Vagina (tissue), 2 donors: ENCODE measurements around the gene NUDT12. TPM values are rescaled to one million over a fixed set of nuclear protein-coding genes. Genes with fewer than 3 reads are reported as not detected.

ENCODE experiments used
- DNase-seq, 2 donors: peaks; one replicate each; pipeline ENCODE4 v3.0.0-alpha.2; 2017; ENCODE audit errors: extremely low spot score in 2 of 2
- H3K27ac ChIP-seq: fragments of 200-600 bp; sonication (generic); one replicate; pipeline ENCODE4 v1.5.1; 2019
- H3K27me3 ChIP-seq: fragments of 200-600 bp; sonication (generic); one replicate; pipeline ENCODE4 v1.5.1; 2019
- H3K36me3 ChIP-seq, 2 donors: fragments of 200-600 bp; sonication (generic); one replicate each; pipeline ENCODE4 v1.5.1; 2017 to 2019
- H3K4me1 ChIP-seq: fragments of 200-600 bp; sonication (generic); one replicate; pipeline ENCODE4 v1.5.1; 2019
- H3K4me3 ChIP-seq, 2 donors: fragments of 200-600 bp; sonication (generic); 1 replicate in 1 of 2; 2 replicates in 1 of 2; pipeline ENCODE4 v1.5.1; 2016 to 2019
- H3K9me3 ChIP-seq: fragments of 200-600 bp; sonication (generic); one replicate; pipeline ENCODE4 v1.5.1; 2019
- CTCF ChIP-seq, 3 experiments: fragments of 450-650 bp in 2 of 3; fragments of 200-600 bp in 1 of 3; sonication (generic) in 1 of 3; IDR thresholded peaks; one replicate each; pipeline ENCODE4 v1.5.1; 2017 to 2019; ENCODE audit warnings: antibody characterized with exemption in 3 of 3, mild to moderate bottlenecking in 2 of 3, moderate library complexity in 2 of 3
- POLR2A ChIP-seq, 2 donors: fragments of 450-650 bp; IDR thresholded peaks; one replicate each; pipeline ENCODE4 v1.6.1; 2017; ENCODE audit warnings: antibody characterized with exemption in 2 of 2, mild to moderate bottlenecking in 2 of 2, moderate library complexity in 2 of 2
- POLR2AphosphoS5 ChIP-seq, 2 donors: sonication (generic); formaldehyde crosslinking; IDR thresholded peaks; one replicate each; pipeline ENCODE4 v1.9.0; 2017; ENCODE audit warnings: antibody characterized with exemption in 2 of 2, mild to moderate bottlenecking in 2 of 2, low read depth in 1 of 2; ENCODE audit not compliant: insufficient read depth in 1 of 2
- intact Hi-C: fragments of 100-400 bp; cut with DNase I; formaldehyde crosslinking; loops from one replicate; pipeline ENCODE4 v1.15.1; 2023
- total RNA-seq: library from RNA; depleted of rRNA; stranded (reverse); fragments of >200 nt; gene quantifications from one replicate; pipeline ENCODE4 v1.2.3, GENCODE V29; 2016

Gene NUDT12
- total RNA-seq, 1 donor from 2014 or later, result 5.9 TPM

GRCh38 chr5:103505581-103506305 is 56.8 kb downstream of the NUDT12 start:
- Histone ChIP-seq H3K4me1 (no peaks in the 10 kb centered on the region), H3K9me3 (no peaks in the 10 kb centered on the region), H3K27me3 (no peaks in the 10 kb centered on the region), H3K36me3 (no peaks in the 10 kb centered on the region), H3K4me3 (no peak overlapping the region), H3K27ac (no peak overlapping the region)
- TF ChIP-seq POLR2AphosphoS5 (IDR thresholded peaks at IDR 0.05; ENCODE audit: insufficient read depth in 1 of 2, low read depth in 1 of 2) (no peak), CTCF (IDR thresholded peaks at IDR 0.05) (no peak), POLR2A (IDR thresholded peaks at IDR 0.05) (no peak)
- intact Hi-C loops, result no loop called here
- no peak for DNase-seq

DNA sequence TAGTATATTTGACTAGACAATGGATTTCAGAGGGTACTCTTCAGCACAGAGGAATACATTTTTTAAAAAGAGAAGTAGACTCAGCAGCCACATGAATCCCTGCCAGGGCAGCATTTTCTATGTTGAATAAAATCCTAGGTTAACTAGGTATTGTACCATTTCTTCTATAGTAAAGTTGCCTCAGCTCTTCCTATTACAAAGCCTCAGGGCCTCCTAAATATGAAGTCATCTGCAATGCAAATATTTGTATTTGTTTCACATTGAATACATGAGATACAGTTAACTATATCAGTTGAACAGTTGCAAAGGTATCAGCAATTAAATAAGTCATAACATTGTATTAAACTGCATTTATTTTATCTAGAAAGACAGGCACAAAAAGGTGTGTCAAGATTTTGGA is 59.5 kb downstream of the NUDT12 start:
- no peak for DNase-seq
- Histone ChIP-seq H3K4me3 (no peak overlapping the region), H3K27me3 (no peaks in the 10 kb centered on the region), H3K4me1 (no peaks in the 10 kb centered on the region), H3K36me3 (no peaks in the 10 kb centered on the region), H3K9me3 (no peaks in the 10 kb centered on the region), H3K27ac (no peak overlapping the region)
- intact Hi-C loops, result no loop called here
- no peak for TF ChIP-seq POLR2A (IDR thresholded peaks at IDR 0.05)
- no peak for TF ChIP-seq CTCF (IDR thresholded peaks at IDR 0.05)
- TF ChIP-seq POLR2AphosphoS5 (IDR thresholded peaks at IDR 0.05; ENCODE audit: insufficient read depth in 1 of 2, low read depth in 1 of 2), result no peak

- Histone ChIP-seq H3K36me3 (no peaks in the 10 kb centered on the region), H3K4me1 (no peaks in the 10 kb centered on the region), H3K4me3 (no peak overlapping the region), H3K9me3 (no peaks in the 10 kb centered on the region), H3K27ac (no peak overlapping the region), H3K27me3 (no peaks in the 10 kb centered on the region)
- no peak for DNase-seq
- intact Hi-C loops, result no loop called here
- TF ChIP-seq POLR2AphosphoS5 (IDR thresholded peaks at IDR 0.05; ENCODE audit: insufficient read depth in 1 of 2, low read depth in 1 of 2), result no peak
- TF ChIP-seq CTCF (IDR thresholded peaks at IDR 0.05), result no peak
- no peak for TF ChIP-seq POLR2A (IDR thresholded peaks at IDR 0.05)
Measured at GRCh38 chr5:103502662-103503061, 59.9 kb downstream of the NUDT12 start.
